Suprapubic skin (tissue), 4 donors: ENCODE results near the gene HYKK. TPM values are rescaled to one million over a fixed set of nuclear protein-coding genes. Genes with fewer than 3 reads are reported as not detected.
"Not testable (repeated sequence)": the region's sequence is repeated elsewhere in the genome, so short reads cannot be mapped to it uniquely, and the experiment has no call there.

Experiments
- DNase-seq, 2 donors: peaks; one replicate each; pipeline ENCODE4 v3.0.0-alpha.2; 2019; ENCODE audit warnings: low spot score in 2 of 2
- H3K27ac ChIP-seq: fragments of 200-600 bp; sonication (generic); one replicate; pipeline ENCODE4 v1.5.1; 2019
- H3K27me3 ChIP-seq: fragments of 200-600 bp; sonication (generic); one replicate; pipeline ENCODE4 v1.5.1; 2019
- H3K36me3 ChIP-seq: fragments of 200-600 bp; sonication (generic); one replicate; pipeline ENCODE4 v1.5.1; 2019
- H3K4me1 ChIP-seq: fragments of 200-600 bp; sonication (generic); one replicate; pipeline ENCODE4 v1.5.1; 2019
- H3K4me3 ChIP-seq: fragments of 200-600 bp; sonication (generic); one replicate; pipeline ENCODE4 v1.5.1; 2019; ENCODE audit warnings: mild to moderate bottlenecking
- H3K9me3 ChIP-seq: fragments of 200-600 bp; sonication (generic); one replicate; pipeline ENCODE4 v1.5.1; 2019
- EP300 ChIP-seq: sonication (generic); formaldehyde crosslinking; IDR thresholded peaks from one replicate; pipeline ENCODE4 v1.6.1; 2017; ENCODE audit warnings: antibody characterized with exemption
- POLR2A ChIP-seq, 2 donors: fragments of 450-650 bp; IDR thresholded peaks; one replicate each; pipeline ENCODE4 v1.6.1; 2017; ENCODE audit warnings: antibody characterized with exemption in 2 of 2, mild to moderate bottlenecking in 2 of 2, moderate library complexity in 2 of 2
- POLR2AphosphoS5 ChIP-seq, 3 donors: sonication (generic); formaldehyde crosslinking; IDR thresholded peaks; one replicate each; pipeline ENCODE4 v1.6.1; 2017; ENCODE audit warnings: antibody characterized with exemption in 3 of 3
- WGBS: methylation state at CpG from one replicate; pipeline ENCODE4 v1.1.5; 2018; 5-methylcytosine and 5-hydroxymethylcytosine counted together
- total RNA-seq, 4 donors: library from RNA; depleted of rRNA; stranded (reverse); fragments of >200 nt; gene quantifications; one replicate each; pipeline ENCODE4 v1.1.0, GENCODE V29; 2016
- TF ChIP-seq, protein P1 (sequence below), 2 donors: fragments of 200-600 bp in 1 of 2; fragments of 450-650 bp in 1 of 2; sonication (generic) in 1 of 2; IDR thresholded peaks; one replicate each; pipeline ENCODE4 v1.5.1; 2016 to 2019; ENCODE audit warnings: antibody characterized with exemption in 2 of 2, mild to moderate bottlenecking in 1 of 2, moderate library complexity in 1 of 2

Gene HYKK
- total RNA-seq, 4 donors from 2014 or later: 2.6 to 9.6 (median 6.1) TPM

DNA sequence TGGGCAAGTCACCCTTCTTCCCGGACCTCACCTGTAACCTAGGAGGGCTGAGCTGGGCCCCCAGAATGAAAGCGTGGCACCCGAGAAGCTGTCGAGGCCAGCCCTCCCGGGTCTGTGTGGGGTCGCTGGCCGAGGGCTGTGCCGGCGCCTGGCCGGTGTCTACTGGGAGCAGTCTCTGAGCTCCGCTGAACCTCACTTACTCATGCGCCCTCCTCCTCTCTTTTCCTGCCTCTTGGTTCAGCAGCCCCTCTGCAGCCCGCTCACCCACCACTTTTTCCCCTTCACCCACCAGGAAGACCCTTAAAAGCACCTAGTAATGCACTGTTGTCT is 419 bp downstream of the HYKK start:
- WGBS: 3% methylated on average over 9 of the region's 13 CpGs
- peak overlapping the region; percentile 71 for H3K4me3 ChIP-seq

DNA sequence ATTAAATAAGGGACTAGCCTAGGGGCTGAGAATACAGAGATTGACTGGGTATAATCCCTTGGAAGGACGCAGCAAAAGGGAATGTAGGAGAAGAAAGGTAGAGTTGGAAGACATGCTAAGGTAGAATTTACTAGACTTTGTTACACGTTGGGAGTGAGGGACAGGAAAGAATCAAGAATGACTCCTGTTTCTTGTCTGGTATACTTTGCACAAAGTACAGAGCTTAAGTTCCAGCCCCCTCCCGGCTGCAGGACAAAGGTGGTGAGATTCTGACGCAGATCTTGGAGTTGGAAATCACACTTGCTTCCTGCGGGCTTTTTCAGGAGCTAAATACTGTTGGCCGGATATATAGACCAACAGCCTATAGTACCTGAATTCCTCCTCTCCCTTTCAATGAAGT is 895 bp downstream of the HYKK start:
- no peaks in the 10 kb centered on the region for H3K36me3 ChIP-seq
- peaks cover 14% of the 10 kb centered on the region for H3K4me1 ChIP-seq
- DNase-seq: no peak
- H3K9me3 ChIP-seq: no peaks in the 10 kb centered on the region
- H3K27me3 ChIP-seq: no peaks in the 10 kb centered on the region
- H3K27ac ChIP-seq: no peak overlapping the region
- H3K4me3 ChIP-seq: peak overlapping the region; percentile 71
- TF ChIP-seq POLR2A (IDR thresholded peaks at IDR 0.05): no peak
- no peak for TF ChIP-seq EP300
- no peak for TF ChIP-seq POLR2AphosphoS5 (IDR thresholded peaks at IDR 0.05)
- TF ChIP-seq, protein P1, sequence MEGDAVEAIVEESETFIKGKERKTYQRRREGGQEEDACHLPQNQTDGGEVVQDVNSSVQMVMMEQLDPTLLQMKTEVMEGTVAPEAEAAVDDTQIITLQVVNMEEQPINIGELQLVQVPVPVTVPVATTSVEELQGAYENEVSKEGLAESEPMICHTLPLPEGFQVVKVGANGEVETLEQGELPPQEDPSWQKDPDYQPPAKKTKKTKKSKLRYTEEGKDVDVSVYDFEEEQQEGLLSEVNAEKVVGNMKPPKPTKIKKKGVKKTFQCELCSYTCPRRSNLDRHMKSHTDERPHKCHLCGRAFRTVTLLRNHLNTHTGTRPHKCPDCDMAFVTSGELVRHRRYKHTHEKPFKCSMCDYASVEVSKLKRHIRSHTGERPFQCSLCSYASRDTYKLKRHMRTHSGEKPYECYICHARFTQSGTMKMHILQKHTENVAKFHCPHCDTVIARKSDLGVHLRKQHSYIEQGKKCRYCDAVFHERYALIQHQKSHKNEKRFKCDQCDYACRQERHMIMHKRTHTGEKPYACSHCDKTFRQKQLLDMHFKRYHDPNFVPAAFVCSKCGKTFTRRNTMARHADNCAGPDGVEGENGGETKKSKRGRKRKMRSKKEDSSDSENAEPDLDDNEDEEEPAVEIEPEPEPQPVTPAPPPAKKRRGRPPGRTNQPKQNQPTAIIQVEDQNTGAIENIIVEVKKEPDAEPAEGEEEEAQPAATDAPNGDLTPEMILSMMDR (IDR thresholded peaks at IDR 0.05): no peak
- WGBS: 37% methylated on average over 6 of the region's 6 CpGs

More for the DNA sequence above, 419 bp downstream of the HYKK start:
- TF ChIP-seq POLR2A (IDR thresholded peaks at IDR 0.05): no peak
- TF ChIP-seq POLR2AphosphoS5 (IDR thresholded peaks at IDR 0.05): no peak
- TF ChIP-seq EP300: no peak
- TF ChIP-seq, protein P1 (IDR thresholded peaks at IDR 0.05): no peak
- DNase-seq: no peak
- Histone ChIP-seq H3K27ac (peak overlapping the region; percentile 39), H3K4me1 (peaks cover 14% of the 10 kb centered on the region), H3K36me3 (no peaks in the 10 kb centered on the region), H3K27me3 (no peaks in the 10 kb centered on the region), H3K9me3 (no peaks in the 10 kb centered on the region)

DNA sequence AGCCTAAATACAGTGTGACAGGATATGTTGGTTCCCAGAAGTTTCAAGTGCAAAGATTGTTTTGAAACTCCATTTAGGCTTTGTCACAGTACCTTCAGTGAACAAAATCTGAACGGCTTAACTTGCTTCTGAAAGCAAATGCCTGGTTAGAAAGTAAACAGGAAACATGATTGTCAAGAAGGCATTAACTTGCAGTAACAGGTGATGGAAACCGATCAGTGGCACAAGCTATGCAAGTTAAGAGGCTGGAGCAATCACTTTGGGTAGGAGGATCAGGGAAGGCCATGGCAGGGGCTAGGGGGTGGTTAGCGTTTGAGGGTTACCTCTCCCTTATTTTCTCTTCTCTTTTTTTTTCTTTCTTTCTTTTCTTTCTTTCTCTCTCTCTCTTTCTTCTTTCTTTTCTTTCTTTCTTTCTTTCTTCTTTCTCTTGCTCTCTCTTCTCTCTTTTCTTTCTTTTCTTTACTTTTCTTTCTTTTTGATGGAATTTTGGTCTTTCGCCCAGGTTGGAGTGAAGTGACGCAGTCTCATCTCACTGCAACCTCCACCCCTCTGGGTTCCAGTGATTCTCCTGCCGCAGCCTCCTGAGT is 2.4 kb downstream of the HYKK start:
- Histone ChIP-seq H3K36me3 (no peaks in the 10 kb centered on the region), H3K9me3 (no peaks in the 10 kb centered on the region), H3K27ac (no peak overlapping the region), H3K27me3 (no peaks in the 10 kb centered on the region), H3K4me3 (no peak overlapping the region), H3K4me1 (peaks cover 14% of the 10 kb centered on the region)
- TF ChIP-seq POLR2A (IDR thresholded peaks at IDR 0.05) (no peak), POLR2AphosphoS5 (IDR thresholded peaks at IDR 0.05) (no peak), EP300 (no peak)
- TF ChIP-seq, protein P1 (IDR thresholded peaks at IDR 0.05): no peak
- WGBS: 84% methylated on average over 6 of the region's 6 CpGs
- DNase-seq: no peak

DNA sequence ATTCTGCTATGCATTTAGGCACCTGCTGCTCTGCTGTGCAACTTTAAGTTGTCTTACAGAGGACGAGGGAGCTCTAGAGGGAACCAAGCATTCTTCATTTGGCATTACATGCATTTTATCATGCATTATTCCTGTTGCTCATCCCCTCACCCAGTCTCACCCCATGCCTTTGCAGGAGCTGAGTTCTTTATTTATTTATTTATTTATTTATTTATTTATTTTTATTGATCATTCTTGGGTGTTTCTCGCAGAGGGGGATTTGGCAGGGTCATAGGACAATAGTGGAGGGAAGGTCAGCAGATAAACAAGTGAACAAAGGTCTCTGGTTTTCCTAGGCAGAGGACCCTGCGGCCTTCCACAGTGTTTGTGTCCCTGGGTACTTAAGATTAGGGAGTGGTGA is 12.7 kb downstream of the HYKK start:
- WGBS: 93% methylated on average over 3 of the region's 3 CpGs
- H3K36me3 ChIP-seq, H3K9me3 ChIP-seq: not testable (repeated sequence)

DNA sequence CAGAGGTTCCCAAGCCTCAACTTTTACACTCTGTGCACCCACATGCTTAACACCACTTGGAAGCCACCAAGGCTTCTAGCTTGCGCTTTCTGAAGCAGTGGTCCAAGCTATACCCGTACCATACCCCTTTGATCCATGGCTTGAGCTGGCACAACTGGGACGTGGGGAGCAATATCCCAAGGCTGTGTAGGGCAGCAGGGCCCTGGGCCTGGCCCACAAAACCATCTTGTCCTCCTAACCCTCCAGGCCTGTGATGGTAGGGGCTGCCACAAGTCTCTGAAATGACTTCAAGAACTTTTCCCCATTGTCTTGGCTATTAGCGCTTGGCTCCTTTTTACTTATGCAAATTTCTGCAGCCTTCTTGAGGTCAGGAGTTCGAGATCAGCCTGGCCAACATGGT is 16.9 kb downstream of the HYKK start:
- TF ChIP-seq POLR2AphosphoS5 (IDR thresholded peaks at IDR 0.05) (no peak), POLR2A (IDR thresholded peaks at IDR 0.05) (no peak), EP300 (no peak)
- TF ChIP-seq, protein P1 (IDR thresholded peaks at IDR 0.05): no peak
- no peak overlapping the region for H3K27ac ChIP-seq
- DNase-seq: no peak
- no peaks in the 10 kb centered on the region for H3K4me1 ChIP-seq
- H3K36me3 ChIP-seq: no peaks in the 10 kb centered on the region
- no peaks in the 10 kb centered on the region for H3K27me3 ChIP-seq
- H3K9me3 ChIP-seq: no peaks in the 10 kb centered on the region
- WGBS: 91% methylated on average over 4 of the region's 5 CpGs
- no peak overlapping the region for H3K4me3 ChIP-seq

More for the DNA sequence above, 12.7 kb downstream of the HYKK start:
- not testable (repeated sequence) for H3K4me3 ChIP-seq, H3K4me1 ChIP-seq, H3K27me3 ChIP-seq, H3K27ac ChIP-seq, DNase-seq

DNA sequence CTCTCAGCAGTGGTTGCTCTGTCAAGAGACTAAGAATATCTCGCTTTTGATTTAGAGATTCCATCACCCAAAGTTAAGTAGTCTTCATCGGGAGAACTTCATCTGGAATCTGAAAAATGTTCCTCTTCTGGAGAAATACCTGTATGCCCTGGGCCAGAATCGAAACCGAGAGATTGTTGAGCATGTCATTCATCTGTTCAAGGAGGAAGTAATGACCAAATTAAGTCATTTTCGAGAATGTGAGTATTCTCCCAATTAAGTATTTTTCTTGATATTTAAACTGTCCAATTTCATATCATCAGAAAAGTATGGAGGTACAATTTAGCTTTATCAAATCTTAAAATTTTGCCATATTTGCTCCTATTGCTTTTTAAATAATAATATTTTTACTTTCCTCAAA is 19.9 kb downstream of the HYKK start:
- Histone ChIP-seq H3K4me3 (no peak overlapping the region), H3K9me3 (no peaks in the 10 kb centered on the region), H3K27me3 (no peaks in the 10 kb centered on the region), H3K27ac (no peak overlapping the region), H3K36me3 (no peaks in the 10 kb centered on the region), H3K4me1 (no peaks in the 10 kb centered on the region)
- TF ChIP-seq POLR2A (IDR thresholded peaks at IDR 0.05) (no peak), POLR2AphosphoS5 (IDR thresholded peaks at IDR 0.05) (no peak), EP300 (no peak)
- TF ChIP-seq, protein P1 (IDR thresholded peaks at IDR 0.05): no peak
- WGBS: 87% methylated on average over 5 of the region's 5 CpGs
- DNase-seq: no peak
